Duodenal mucosa (tissue), 2 donors: ENCODE data around the gene SPATA3.

Source experiments
- H3K27ac ChIP-seq: one replicate; pipeline ENCODE4 v1.7.0; 2013; ENCODE audit warnings: low read depth, low read length
- H3K27me3 ChIP-seq, 2 donors: one replicate each; pipeline ENCODE4 v1.7.0; 2013; ENCODE audit warnings: low read length in 2 of 2, control low read depth in 1 of 2; ENCODE audit not compliant: insufficient read depth in 2 of 2, control insufficient read depth in 1 of 2
- H3K36me3 ChIP-seq, 2 donors: one replicate each; pipeline ENCODE4 v1.7.0; 2013; ENCODE audit warnings: low read length in 2 of 2, control low read depth in 1 of 2; ENCODE audit not compliant: insufficient read depth in 2 of 2, control insufficient read depth in 1 of 2
- H3K4me1 ChIP-seq, 2 donors: one replicate each; pipeline ENCODE4 v1.7.0; 2013; ENCODE audit warnings: low read length in 2 of 2, control low read depth in 1 of 2; ENCODE audit not compliant: insufficient read depth in 2 of 2, control insufficient read depth in 1 of 2
- H3K4me3 ChIP-seq, 2 donors: one replicate each; pipeline ENCODE4 v1.7.0; 2013; ENCODE audit warnings: low read length in 2 of 2, low read depth in 1 of 2
- H3K9ac ChIP-seq, 2 donors: one replicate each; pipeline ENCODE4 v1.7.0; 2013; ENCODE audit warnings: low read length in 2 of 2, low read depth in 1 of 2
- H3K9me3 ChIP-seq, 2 donors: one replicate each; pipeline ENCODE4 v1.7.0; 2013; ENCODE audit warnings: low read length in 2 of 2, control low read depth in 1 of 2; ENCODE audit not compliant: control insufficient read depth in 1 of 2

Gene SPATA3

DNA sequence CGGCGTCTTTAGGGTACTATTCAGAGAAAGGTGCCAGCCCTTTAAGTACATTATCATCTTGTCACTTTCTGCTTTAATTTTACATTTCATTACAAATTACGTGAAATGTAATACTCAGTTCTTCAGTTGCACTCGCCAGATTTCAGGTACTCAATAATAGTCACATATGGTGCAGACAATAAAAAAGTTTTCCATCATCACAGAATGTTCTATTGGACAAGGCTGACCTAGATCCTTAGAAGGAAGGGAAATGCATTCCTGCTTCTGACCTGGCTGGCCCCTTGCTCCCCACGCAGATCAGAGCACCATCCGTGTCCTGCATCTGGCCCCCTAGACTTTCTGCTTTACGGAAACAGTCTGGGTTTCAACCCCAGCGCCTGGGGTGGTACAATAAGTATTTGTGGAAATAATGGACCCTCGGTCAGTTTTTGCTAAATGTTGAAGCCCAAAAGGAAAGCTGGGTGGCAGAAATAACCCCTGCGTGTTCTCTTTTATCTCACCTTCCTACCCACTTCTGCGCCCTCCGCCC is 40.7 kb downstream of the SPATA3 start:
- Histone ChIP-seq H3K36me3 (peaks cover 5 to 6% of the 10 kb centered on the region in 2 donors), H3K27ac (no peak overlapping the region), H3K4me1 (peaks cover 23 to 26% of the 10 kb centered on the region in 2 donors), H3K9ac (no peak overlapping the region), H3K9me3 (no peaks in the 10 kb centered on the region), H3K27me3 (peaks cover 13 to 14% of the 10 kb centered on the region in 2 donors), H3K4me3 (no peak overlapping the region)

DNA sequence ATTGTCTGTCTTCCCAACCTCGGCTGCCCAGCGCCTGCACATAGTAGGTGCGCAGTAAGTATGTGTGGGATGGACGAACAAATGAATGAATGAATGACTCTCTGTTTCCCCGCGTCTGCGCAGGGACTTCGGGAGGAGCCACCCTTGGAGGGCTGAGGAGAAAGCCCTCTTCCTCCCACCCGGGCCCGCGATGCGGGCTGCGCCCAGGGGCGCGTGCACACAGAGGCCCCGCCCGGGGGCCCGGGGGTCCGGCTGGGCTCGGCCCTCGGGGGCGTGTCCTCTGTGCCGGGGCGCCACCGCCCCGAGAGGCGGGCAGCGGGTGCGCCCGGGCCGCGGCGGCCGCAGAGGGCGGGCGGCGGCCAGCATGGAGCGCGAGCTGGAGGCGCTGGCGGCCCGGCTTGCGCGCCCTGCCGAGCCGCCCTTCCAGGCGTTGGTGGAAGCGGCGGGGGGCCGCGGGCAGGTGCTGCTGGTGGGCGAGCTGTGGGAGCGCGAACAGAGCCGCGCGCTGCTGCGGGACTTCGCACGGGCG is 41.3 kb downstream of the SPATA3 start, which contains the start of gene C2orf72:
Gene C2orf72 (plus strand): TSS at position 322 of the 529 bp plus-strand sequence. CDS start 43 bp downstream, at position 365.
- H3K4me1 ChIP-seq: peaks cover 23 to 27% of the 10 kb centered on the region in 2 donors
- no peaks in the 10 kb centered on the region for H3K9me3 ChIP-seq
- H3K27me3 ChIP-seq: peaks cover 13 to 16% of the 10 kb centered on the region in 2 donors
- H3K27ac ChIP-seq: no peak within 1 kb of the TSS
- peaks cover 6 to 10% of the 10 kb centered on the region in 2 donors for H3K36me3 ChIP-seq
- H3K4me3 ChIP-seq: peak within 1 kb of the TSS; percentile 68
- peak within 1 kb of the TSS in 1 of 2 donors; percentile 48 for H3K9ac ChIP-seq

DNA sequence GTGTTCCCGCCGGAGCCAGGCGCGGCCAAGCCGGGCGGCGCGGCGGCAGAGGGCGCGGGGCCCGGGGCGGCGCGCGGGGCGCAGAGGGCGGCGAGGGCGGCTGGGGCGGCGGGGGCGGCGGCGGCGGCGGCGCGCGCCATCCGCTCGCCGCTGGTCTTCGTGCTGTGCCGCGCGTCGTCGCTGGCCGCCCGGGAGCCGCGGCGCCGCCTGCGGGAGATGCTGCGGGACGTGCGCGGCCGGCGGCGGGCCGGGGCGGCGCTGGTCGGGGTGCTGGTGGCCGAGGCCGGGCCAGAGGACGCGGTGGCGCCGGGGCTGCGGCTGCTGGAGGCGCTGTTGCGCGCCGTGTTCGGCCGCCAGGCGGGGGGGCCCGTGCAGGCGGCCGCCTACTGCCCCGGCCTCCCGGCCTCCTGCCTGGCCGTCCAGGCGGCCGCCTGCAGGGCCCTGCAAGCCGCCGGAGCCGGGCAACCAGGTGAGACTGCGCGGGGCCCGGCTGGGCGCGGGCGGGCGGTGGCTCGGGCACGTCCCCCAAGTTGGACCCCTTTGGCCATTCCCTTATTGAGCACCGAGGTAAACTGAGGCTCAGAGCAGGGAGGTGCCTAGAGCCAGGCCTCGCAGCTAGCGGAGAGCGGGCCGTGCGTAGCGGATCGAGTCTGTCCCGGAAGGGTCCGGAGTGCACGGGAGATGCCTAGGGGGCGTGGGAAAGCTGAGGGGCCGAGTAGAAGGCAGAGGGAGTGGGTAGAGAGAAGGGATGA is 42.0 kb downstream of the SPATA3 start:
- Histone ChIP-seq H3K4me1 (peaks cover 20 to 25% of the 10 kb centered on the region in 2 donors), H3K4me3 (peak overlapping the region; percentile 68), H3K9me3 (no peaks in the 10 kb centered on the region), H3K27ac (no peak overlapping the region), H3K9ac (peak overlapping the region in 1 of 2 donors; percentile 48), H3K27me3 (peaks cover 13 to 16% of the 10 kb centered on the region in 2 donors), H3K36me3 (peaks cover 6 to 13% of the 10 kb centered on the region in 2 donors)

- H3K4me1 ChIP-seq: peaks cover 13 to 17% of the 10 kb centered on the region in 2 donors
- no peaks in the 10 kb centered on the region for H3K9me3 ChIP-seq
- no peak overlapping the region for H3K27ac ChIP-seq
- peak overlapping the region; percentile 68 for H3K4me3 ChIP-seq
- peak overlapping the region in 1 of 2 donors; percentile 18 for H3K9ac ChIP-seq
- H3K27me3 ChIP-seq: peaks cover 13 to 16% of the 10 kb centered on the region in 2 donors
- peaks cover 9 to 15% of the 10 kb centered on the region in 2 donors for H3K36me3 ChIP-seq
Measured at GRCh38 chr2:231038483-231039293, 42.8 kb downstream of the SPATA3 start.

- Histone ChIP-seq H3K36me3 (peaks cover 9 to 19% of the 10 kb centered on the region in 2 donors), H3K9ac (no peak overlapping the region), H3K4me1 (peaks cover 8 to 13% of the 10 kb centered on the region in 2 donors), H3K27me3 (peaks cover 13 to 16% of the 10 kb centered on the region in 2 donors), H3K27ac (no peak overlapping the region), H3K9me3 (no peaks in the 10 kb centered on the region), H3K4me3 (peak overlapping the region in 1 of 2 donors; percentile 8)
Measured at GRCh38 chr2:231039294-231039664, 43.4 kb downstream of the SPATA3 start.

- peaks cover 13 to 16% of the 10 kb centered on the region in 2 donors for H3K27me3 ChIP-seq
Measured at GRCh38 chr2:231039821-231040364, 44.0 kb downstream of the SPATA3 start.

GRCh38 chr2:231041061-231041689 is 45.3 kb downstream of the SPATA3 start:
- Histone ChIP-seq H3K27me3 (peaks cover 10 to 16% of the 10 kb centered on the region in 2 donors), H3K27ac (no peak overlapping the region), H3K4me3 (no peak overlapping the region), H3K9me3 (no peaks in the 10 kb centered on the region), H3K4me1 (peaks cover 0 to 5% of the 10 kb centered on the region in 2 donors), H3K9ac (no peak overlapping the region), H3K36me3 (peaks cover 9 to 19% of the 10 kb centered on the region in 2 donors)

More at GRCh38 chr2:231039821-231040364, 44.0 kb downstream of the SPATA3 start:
- H3K4me1 ChIP-seq: peaks cover 1 to 8% of the 10 kb centered on the region in 2 donors
- no peak overlapping the region for H3K4me3 ChIP-seq
- no peak overlapping the region for H3K27ac ChIP-seq
- peaks cover 9 to 19% of the 10 kb centered on the region in 2 donors for H3K36me3 ChIP-seq
- no peak overlapping the region for H3K9ac ChIP-seq
- no peaks in the 10 kb centered on the region for H3K9me3 ChIP-seq

DNA sequence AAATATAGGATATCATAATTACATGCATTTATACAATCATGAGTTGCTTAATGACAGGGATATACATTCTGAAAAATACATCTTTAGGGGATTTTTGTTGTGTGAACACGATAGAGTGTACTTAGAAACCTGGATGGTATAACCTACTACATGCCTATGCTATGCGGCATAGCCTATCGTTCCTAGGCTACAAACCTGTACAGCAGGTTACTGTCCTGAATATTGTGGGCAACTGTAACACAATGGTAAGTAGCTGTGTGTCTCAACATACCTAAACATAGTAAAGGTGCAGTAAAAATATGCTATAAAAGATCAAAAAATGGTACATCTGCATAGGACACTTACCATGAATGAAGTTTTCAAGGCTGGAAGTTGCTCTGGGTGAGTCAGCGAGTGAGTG is 47.9 kb downstream of the SPATA3 start:
- Histone ChIP-seq H3K9ac (no peak overlapping the region), H3K4me3 (no peak overlapping the region), H3K27ac (no peak overlapping the region), H3K27me3 (peaks cover 4 to 8% of the 10 kb centered on the region in 2 donors), H3K4me1 (peaks cover 5 to 6% of the 10 kb centered on the region in 2 donors), H3K36me3 (peaks cover 9 to 29% of the 10 kb centered on the region in 2 donors), H3K9me3 (no peaks in the 10 kb centered on the region)

DNA sequence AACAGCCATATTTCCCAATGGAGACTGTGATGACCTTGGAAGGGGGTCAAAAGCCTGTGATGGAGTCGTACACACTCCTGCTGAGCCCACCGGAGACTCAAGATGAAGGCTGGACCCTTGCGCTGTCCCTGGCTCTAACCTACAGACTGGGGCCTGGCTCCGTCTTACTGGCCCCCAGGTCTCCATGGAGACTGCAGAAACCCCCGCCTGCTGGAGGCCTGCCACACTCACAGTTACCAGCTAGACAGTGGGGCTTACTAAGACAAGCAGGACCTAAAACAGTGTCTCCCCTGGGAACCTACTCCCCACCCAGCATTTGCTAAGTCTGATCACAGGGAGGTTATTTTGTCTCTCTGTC is 51.0 kb downstream of the SPATA3 start:
- Histone ChIP-seq H3K36me3 (peaks cover 2 to 22% of the 10 kb centered on the region in 2 donors), H3K9me3 (no peaks in the 10 kb centered on the region), H3K27ac (no peak overlapping the region), H3K27me3 (no peaks in the 10 kb centered on the region), H3K4me1 (peaks cover 27 to 28% of the 10 kb centered on the region in 2 donors), H3K9ac (no peak overlapping the region), H3K4me3 (no peak overlapping the region)
